ENCODE data around the gene CNOT2.
"Not testable (repeated sequence)": the region's sequence is repeated elsewhere in the genome, so short reads cannot be mapped to it uniquely, and the experiment has no call there.

The CNOT2 gene

GRCh38 chr12:70251661-70252060 lies 8.4 kb downstream of the CNOT2 start:
- no peak for FAIRE-seq

GRCh38 chr12:70252832-70253231 lies 9.6 kb downstream of the CNOT2 start:
- FAIRE-seq, result no peak

GRCh38 chr12:70254225-70254624 lies 11.0 kb downstream of the CNOT2 start:
- no peak for FAIRE-seq

- FAIRE-seq, result no peak
Measured at GRCh38 chr12:70254846-70255245, 11.6 kb downstream of the CNOT2 start.

GRCh38 chr12:70255311-70255710 lies 12.1 kb downstream of the CNOT2 start:
- no peak for FAIRE-seq

GRCh38 chr12:70258605-70259403 lies 15.6 kb downstream of the CNOT2 start:
- FAIRE-seq, result no peak

GRCh38 chr12:70260646-70261045 lies 17.4 kb downstream of the CNOT2 start:
- FAIRE-seq, result no peak

- FAIRE-seq, result no peak
Measured at GRCh38 chr12:70264067-70264867, 21.0 kb downstream of the CNOT2 start.

GRCh38 chr12:70265132-70265531 lies 21.9 kb downstream of the CNOT2 start:
- FAIRE-seq, result no peak

- FAIRE-seq, result no peak
Measured at GRCh38 chr12:70267550-70267949, 24.3 kb downstream of the CNOT2 start.

- FAIRE-seq, result no peak
Measured at GRCh38 chr12:70268972-70269371, 25.7 kb downstream of the CNOT2 start.

GRCh38 chr12:70270108-70270507 lies 26.9 kb downstream of the CNOT2 start:
- no peak for FAIRE-seq

GRCh38 chr12:70271025-70271424 lies 27.8 kb downstream of the CNOT2 start:
- no peak for FAIRE-seq

- no peak for FAIRE-seq
Measured at GRCh38 chr12:70272510-70272909, 29.3 kb downstream of the CNOT2 start.

- no peak for FAIRE-seq
Measured at GRCh38 chr12:70275045-70275444, 31.8 kb downstream of the CNOT2 start.

- FAIRE-seq, result no peak
Measured at GRCh38 chr12:70277973-70278372, 34.7 kb downstream of the CNOT2 start.

- FAIRE-seq, result no peak
Measured at GRCh38 chr12:70278945-70279344, 35.7 kb downstream of the CNOT2 start.

GRCh38 chr12:70283232-70283631 lies 40.0 kb downstream of the CNOT2 start:
- FAIRE-seq, result no peak

- FAIRE-seq, result no peak
Measured at GRCh38 chr12:70288817-70289216, 45.6 kb downstream of the CNOT2 start.

- no peak for FAIRE-seq
Measured at GRCh38 chr12:70290116-70290515, 46.9 kb downstream of the CNOT2 start.

GRCh38 chr12:70292017-70292776 lies 49.0 kb downstream of the CNOT2 start:
- FAIRE-seq, result no peak

- FAIRE-seq, result not testable (repeated sequence)
Measured at GRCh38 chr12:70304684-70305555, 61.7 kb downstream of the CNOT2 start.
